ENCODE data around the gene TMEM72.

TMEM72 gene

GRCh38 chr10:44890696-44891563, 20.2 kb upstream of the TMEM72 start:
- DNase-seq, result no peak

GRCh38 chr10:44891721-44892120, 19.4 kb upstream of the TMEM72 start:
- DNase-seq, result no peak

GRCh38 chr10:44893604-44894468, 17.3 kb upstream of the TMEM72 start:
- DNase-seq, result no peak

GRCh38 chr10:44894691-44895090, 16.4 kb upstream of the TMEM72 start:
- DNase-seq, result no peak

DNA sequence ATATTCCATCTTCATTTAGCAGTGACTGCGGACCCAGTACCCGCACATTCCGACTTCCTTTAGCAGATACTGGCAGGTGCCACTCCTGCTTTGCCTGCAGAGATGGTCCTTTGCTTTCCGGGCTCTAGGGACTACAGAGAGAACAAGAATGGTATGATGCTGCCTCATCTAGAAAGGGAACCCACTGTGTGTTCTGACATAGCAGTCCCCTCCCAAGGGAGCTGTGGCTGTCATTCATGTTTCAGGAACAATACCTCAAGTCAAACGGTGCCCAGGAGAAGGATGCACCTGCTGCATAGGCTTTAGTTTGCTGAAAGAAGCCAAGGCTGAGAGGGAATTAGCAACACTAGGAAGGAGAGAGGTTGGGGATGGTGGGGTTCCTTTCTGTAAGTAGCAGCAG, 15.9 kb upstream of the TMEM72 start:
- no peak for DNase-seq

DNA sequence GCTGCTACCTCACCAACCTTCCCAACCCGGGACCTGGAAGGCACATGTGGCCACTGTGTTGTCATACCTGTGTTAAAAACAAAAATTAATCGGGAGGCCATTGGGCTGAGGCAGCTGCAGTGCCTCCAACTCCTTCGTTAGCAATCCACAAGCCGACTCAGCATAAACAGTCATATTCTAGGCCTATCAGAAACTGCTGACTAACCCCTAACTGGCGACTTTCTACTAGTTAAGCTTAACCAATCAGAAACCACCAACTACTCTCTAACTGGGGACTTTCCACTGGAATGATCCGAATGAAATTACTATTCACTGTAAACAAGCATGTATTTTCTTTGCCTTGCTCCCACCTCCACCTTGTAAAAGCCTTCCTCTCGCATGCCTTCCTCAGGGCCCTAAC, 14.1 kb upstream of the TMEM72 start:
- no peak for DNase-seq

- no peak for DNase-seq
Measured at GRCh38 chr10:44898665-44899064, 12.5 kb upstream of the TMEM72 start.

DNA sequence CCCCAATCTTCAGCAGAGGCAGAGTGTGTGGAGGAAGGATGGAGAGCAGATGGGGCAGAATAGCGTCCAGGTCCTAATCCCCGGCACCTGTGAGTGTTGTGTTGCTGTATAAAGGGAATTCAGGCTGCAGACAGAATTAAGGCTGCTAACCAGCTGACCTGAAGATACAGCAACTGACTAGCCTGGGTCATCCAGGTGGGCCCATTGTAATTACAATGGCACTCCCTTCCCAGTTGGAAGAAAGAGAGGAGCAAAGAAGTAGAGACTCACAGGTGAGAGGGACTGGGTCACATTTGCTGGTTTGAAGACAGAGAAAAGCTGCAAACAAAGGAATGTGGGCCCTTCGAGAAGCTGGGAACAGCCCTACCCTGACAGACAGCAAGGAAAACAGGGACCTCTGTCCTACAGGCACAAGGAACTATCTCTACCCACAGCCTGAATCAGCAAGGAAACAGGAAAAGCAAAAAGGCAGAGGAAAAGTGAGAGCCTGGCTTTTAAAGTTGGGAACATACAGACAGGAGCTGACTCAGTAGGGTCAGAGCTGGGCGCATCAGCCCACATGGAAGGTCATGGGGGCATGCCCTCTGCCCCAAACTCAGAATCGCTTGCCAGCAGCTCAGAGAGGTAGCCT, 11.6 kb upstream of the TMEM72 start:
- no peak for DNase-seq

GRCh38 chr10:44902941-44903545, 8.1 kb upstream of the TMEM72 start:
- peak; percentile 47 for DNase-seq

DNA sequence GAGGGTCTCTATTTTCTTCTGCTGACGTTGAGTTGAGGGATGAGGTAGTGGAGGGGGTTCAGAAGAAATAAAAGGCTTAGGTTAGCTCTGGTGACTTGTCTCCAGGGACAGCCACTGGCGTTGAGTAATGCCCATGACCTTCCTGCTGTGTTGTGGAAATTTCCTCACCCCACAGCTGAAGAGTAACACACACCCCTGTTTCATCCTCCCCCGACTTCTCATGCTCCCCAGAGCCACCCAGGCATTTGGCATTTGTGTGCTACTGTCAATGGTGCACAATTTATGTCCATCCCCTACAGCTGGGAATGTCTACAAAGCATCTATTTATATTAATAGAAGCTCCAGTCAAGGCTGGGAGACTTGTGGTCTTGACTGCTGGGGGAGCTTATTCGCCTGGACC, 4.7 kb upstream of the TMEM72 start:
- peak; percentile 21 for DNase-seq

GRCh38 chr10:44907556-44907955, 3.6 kb upstream of the TMEM72 start:
- DNase-seq, result no peak

- peak; percentile 43 for DNase-seq
Measured at GRCh38 chr10:44908066-44908749, 2.9 kb upstream of the TMEM72 start.

DNA sequence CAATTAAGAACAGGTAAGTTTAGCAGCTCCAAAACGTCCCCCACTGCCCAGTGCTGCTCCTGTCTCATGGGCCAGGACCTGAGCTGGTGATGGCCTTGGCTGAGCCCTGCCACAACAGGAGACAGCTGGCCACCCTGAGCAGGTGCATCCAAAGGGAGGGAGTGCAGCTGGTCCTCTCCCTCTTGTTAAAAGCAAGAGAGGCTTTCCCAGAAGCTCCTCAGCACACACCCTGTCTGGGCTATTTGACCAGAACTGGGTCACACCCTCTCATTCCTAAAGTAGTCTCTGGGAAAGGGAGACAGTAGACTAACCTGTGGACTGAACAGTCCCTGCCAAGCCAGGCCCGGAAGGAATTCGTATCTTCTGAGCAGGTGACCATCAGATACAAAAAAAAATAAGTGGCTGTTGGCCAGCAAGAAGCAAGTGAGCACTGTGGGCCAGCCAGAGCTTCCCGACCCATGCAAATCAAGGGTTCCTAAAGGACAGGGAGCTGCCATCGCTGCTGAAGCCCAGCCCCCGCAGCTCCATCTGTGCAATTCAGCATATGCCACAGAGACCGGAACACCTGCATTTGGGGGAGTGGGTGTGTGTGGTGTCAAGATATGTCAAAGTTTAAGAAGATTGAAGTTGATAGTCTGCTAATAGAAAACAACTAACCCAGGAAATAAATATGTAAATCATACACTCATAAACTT, 2.1 kb upstream of the TMEM72 start:
- no peak for DNase-seq

- DNase-seq, result no peak
Measured at GRCh38 chr10:44909910-44910309, 1.2 kb upstream of the TMEM72 start.

GRCh38 chr10:44910602-44911001, 535 bp upstream of the TMEM72 start:
- DNase-seq, result no peak

GRCh38 chr10:44911951-44912350, 814 bp downstream of the TMEM72 start:
- no peak for DNase-seq

GRCh38 chr10:44913350-44914081, 2.4 kb downstream of the TMEM72 start:
- DNase-seq, result no peak

- DNase-seq, result no peak
Measured at GRCh38 chr10:44914891-44915290, 3.8 kb downstream of the TMEM72 start.

DNA sequence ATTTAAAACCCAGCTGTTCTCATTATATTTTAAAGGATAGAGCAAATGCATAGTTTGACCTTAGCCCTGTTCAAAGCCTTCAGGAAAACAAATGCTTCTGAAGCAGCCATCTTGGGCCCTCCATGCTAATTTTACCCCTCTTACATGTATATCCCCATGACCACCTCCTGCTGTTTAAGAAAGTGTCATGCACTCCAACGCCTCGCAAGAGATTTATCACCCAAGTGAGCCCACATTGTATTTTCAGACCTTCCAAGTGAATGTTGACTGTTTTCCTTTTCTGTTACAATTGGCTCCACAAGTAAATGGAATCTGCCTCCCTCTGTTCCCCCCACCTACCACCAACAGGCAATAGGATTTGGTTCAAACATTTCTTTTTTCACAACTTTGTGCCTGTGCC, 5.3 kb downstream of the TMEM72 start:
- DNase-seq, result no peak

DNA sequence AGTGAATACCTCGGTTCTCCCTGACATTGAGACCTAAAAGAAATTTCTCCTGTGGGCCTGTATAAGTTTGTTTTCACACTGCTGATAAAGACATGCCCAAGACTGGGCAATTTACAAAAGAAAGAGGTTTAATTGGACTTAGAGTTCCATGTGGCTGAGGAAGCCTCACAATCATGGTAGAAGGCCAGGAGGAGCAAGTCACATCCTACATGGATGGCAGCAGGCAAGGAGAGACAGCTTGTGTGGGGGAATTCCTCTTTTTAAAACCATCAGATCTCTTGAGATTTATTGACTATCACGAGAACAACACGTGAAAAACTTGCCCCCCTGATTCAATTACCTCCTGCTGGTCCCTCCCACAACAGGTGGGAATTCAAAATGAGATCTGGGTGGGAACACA, 6.7 kb downstream of the TMEM72 start:
- DNase-seq, result no peak

- no peak for DNase-seq
Measured at GRCh38 chr10:44920252-44920651, 9.1 kb downstream of the TMEM72 start.
